Measurements from ENCODE around the gene BABAM2. TPM values are rescaled to one million over a fixed set of nuclear protein-coding genes. Genes with fewer than 3 reads are reported as not detected.

Gene BABAM2
- total RNA-seq, 1 donor from 2014 or later, result 28.5 TPM

DNA sequence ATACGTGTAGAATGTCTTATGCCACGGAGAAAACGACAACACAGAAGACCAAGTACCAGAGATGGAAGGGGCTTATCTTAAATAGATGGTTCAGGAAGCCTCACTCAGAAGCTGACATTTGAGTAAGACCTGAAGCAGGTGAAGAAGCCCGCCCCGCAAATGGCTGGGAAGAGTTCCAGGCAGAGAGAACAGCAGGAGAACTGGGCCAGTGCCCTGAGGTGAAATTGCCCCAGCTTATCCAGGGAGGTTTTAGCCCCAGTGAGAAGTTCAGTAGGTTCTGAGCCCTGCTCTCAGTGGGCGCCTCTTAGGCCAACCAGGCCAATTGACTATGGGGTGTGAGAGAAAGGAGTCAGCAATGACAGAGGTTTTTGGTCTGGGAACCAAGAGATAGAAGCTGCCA lies 336.0 kb downstream of the BABAM2 start:
- H3K4me3 ChIP-seq (ENCODE audit: insufficient read depth, low read depth, low read length), result no peak overlapping the region
- peaks cover 34% of the 10 kb centered on the region for H3K4me1 Mint-ChIP-seq (ENCODE audit: low read depth, unreplicated experiment)
- no peaks in the 10 kb centered on the region for H3K9me3 ChIP-seq (ENCODE audit: insufficient read depth, low read depth, low read length)
- peaks cover 2% of the 10 kb centered on the region for H3K36me3 Mint-ChIP-seq (ENCODE audit: low read depth, unreplicated experiment)
- peaks cover 23% of the 10 kb centered on the region for H3K4me1 ChIP-seq (ENCODE audit: insufficient read depth, low read length)
- no peaks in the 10 kb centered on the region for H3K27me3 ChIP-seq (ENCODE audit: insufficient read depth, low read length)
- no peak overlapping the region for H3K9ac ChIP-seq (ENCODE audit: low read length)
- H3K4me3 Mint-ChIP-seq (ENCODE audit: unreplicated experiment), result no peak overlapping the region
- H3K27me3 Mint-ChIP-seq (ENCODE audit: low read depth, unreplicated experiment), result no peaks in the 10 kb centered on the region
- no peak for TF ChIP-seq EZH2 (IDR thresholded peaks at IDR 0.05; ENCODE audit: insufficient read depth, low read length)
- TF ChIP-seq, protein P1, sequence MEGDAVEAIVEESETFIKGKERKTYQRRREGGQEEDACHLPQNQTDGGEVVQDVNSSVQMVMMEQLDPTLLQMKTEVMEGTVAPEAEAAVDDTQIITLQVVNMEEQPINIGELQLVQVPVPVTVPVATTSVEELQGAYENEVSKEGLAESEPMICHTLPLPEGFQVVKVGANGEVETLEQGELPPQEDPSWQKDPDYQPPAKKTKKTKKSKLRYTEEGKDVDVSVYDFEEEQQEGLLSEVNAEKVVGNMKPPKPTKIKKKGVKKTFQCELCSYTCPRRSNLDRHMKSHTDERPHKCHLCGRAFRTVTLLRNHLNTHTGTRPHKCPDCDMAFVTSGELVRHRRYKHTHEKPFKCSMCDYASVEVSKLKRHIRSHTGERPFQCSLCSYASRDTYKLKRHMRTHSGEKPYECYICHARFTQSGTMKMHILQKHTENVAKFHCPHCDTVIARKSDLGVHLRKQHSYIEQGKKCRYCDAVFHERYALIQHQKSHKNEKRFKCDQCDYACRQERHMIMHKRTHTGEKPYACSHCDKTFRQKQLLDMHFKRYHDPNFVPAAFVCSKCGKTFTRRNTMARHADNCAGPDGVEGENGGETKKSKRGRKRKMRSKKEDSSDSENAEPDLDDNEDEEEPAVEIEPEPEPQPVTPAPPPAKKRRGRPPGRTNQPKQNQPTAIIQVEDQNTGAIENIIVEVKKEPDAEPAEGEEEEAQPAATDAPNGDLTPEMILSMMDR (IDR thresholded peaks at IDR 0.05; ENCODE audit: insufficient read depth, low read depth, low read length), result no peak
- no peaks in the 10 kb centered on the region for H3K9me3 Mint-ChIP-seq (ENCODE audit: unreplicated experiment)
- H4K20me1 ChIP-seq (ENCODE audit: insufficient read depth, low read length), result no peaks in the 10 kb centered on the region
- H3K79me2 ChIP-seq (ENCODE audit: insufficient read depth, low read length), result no peaks in the 10 kb centered on the region
- no peaks in the 10 kb centered on the region for H3K36me3 ChIP-seq (ENCODE audit: insufficient read depth, low read length)
- H2AFZ ChIP-seq (ENCODE audit: low read depth, low read length), result no peak overlapping the region
- H3K27ac ChIP-seq (ENCODE audit: low read depth, low read length), result no peak overlapping the region
- no peak overlapping the region for H3K27ac Mint-ChIP-seq (ENCODE audit: unreplicated experiment)
- H3K4me2 ChIP-seq (ENCODE audit: low read length), result no peak overlapping the region
- no peak for DNase-seq (ENCODE audit: low read depth)
- no peak for FAIRE-seq

GRCh38 chr2:28227498-28227897 lies 337.0 kb downstream of the BABAM2 start:
- Mint-ChIP-seq H3K27me3 (ENCODE audit: low read depth, unreplicated experiment) (no peaks in the 10 kb centered on the region), H3K36me3 (ENCODE audit: low read depth, unreplicated experiment) (peaks cover 2% of the 10 kb centered on the region), H3K27ac (ENCODE audit: unreplicated experiment) (peak overlapping the region; percentile 8), H3K4me1 (ENCODE audit: low read depth, unreplicated experiment) (peaks cover 34% of the 10 kb centered on the region), H3K9me3 (ENCODE audit: unreplicated experiment) (no peaks in the 10 kb centered on the region), H3K4me3 (ENCODE audit: unreplicated experiment) (no peak overlapping the region)
- Histone ChIP-seq H3K4me2 (ENCODE audit: low read length) (no peak overlapping the region), H4K20me1 (ENCODE audit: insufficient read depth, low read length) (no peaks in the 10 kb centered on the region), H3K4me3 (ENCODE audit: insufficient read depth, low read depth, low read length) (no peak overlapping the region), H3K27me3 (ENCODE audit: insufficient read depth, low read length) (no peaks in the 10 kb centered on the region), H3K4me1 (ENCODE audit: insufficient read depth, low read length) (peaks cover 23% of the 10 kb centered on the region), H3K9me3 (ENCODE audit: insufficient read depth, low read depth, low read length) (no peaks in the 10 kb centered on the region), H3K36me3 (ENCODE audit: insufficient read depth, low read length) (no peaks in the 10 kb centered on the region), H3K79me2 (ENCODE audit: insufficient read depth, low read length) (no peaks in the 10 kb centered on the region), H3K27ac (ENCODE audit: low read depth, low read length) (no peak overlapping the region), H3K9ac (ENCODE audit: low read length) (no peak overlapping the region), H2AFZ (ENCODE audit: low read depth, low read length) (no peak overlapping the region)
- FAIRE-seq, result no peak
- DNase-seq (ENCODE audit: low read depth), result no peak
- no peak for TF ChIP-seq EZH2 (IDR thresholded peaks at IDR 0.05; ENCODE audit: insufficient read depth, low read length)
- TF ChIP-seq, protein P1 (IDR thresholded peaks at IDR 0.05; ENCODE audit: insufficient read depth, low read depth, low read length), result no peak

GRCh38 chr2:28228434-28228995 lies 338.0 kb downstream of the BABAM2 start:
- Histone ChIP-seq H3K4me2 (ENCODE audit: low read length) (no peak overlapping the region), H3K4me3 (ENCODE audit: insufficient read depth, low read depth, low read length) (no peak overlapping the region), H3K79me2 (ENCODE audit: insufficient read depth, low read length) (no peaks in the 10 kb centered on the region), H3K4me1 (ENCODE audit: insufficient read depth, low read length) (peaks cover 23% of the 10 kb centered on the region), H2AFZ (ENCODE audit: low read depth, low read length) (no peak overlapping the region), H4K20me1 (ENCODE audit: insufficient read depth, low read length) (no peaks in the 10 kb centered on the region), H3K27me3 (ENCODE audit: insufficient read depth, low read length) (no peaks in the 10 kb centered on the region), H3K27ac (ENCODE audit: low read depth, low read length) (no peak overlapping the region), H3K36me3 (ENCODE audit: insufficient read depth, low read length) (no peaks in the 10 kb centered on the region), H3K9me3 (ENCODE audit: insufficient read depth, low read depth, low read length) (no peaks in the 10 kb centered on the region), H3K9ac (ENCODE audit: low read length) (no peak overlapping the region)
- H3K9me3 Mint-ChIP-seq (ENCODE audit: unreplicated experiment), result no peaks in the 10 kb centered on the region
- DNase-seq (ENCODE audit: low read depth) (no peak), FAIRE-seq (no peak)
- TF ChIP-seq, protein P1 (IDR thresholded peaks at IDR 0.05; ENCODE audit: insufficient read depth, low read depth, low read length), result no peak
- no peak for TF ChIP-seq EZH2 (IDR thresholded peaks at IDR 0.05; ENCODE audit: insufficient read depth, low read length)
- no peak overlapping the region for H3K27ac Mint-ChIP-seq (ENCODE audit: unreplicated experiment)
- no peaks in the 10 kb centered on the region for H3K27me3 Mint-ChIP-seq (ENCODE audit: low read depth, unreplicated experiment)
- H3K36me3 Mint-ChIP-seq (ENCODE audit: low read depth, unreplicated experiment), result peaks cover 2% of the 10 kb centered on the region
- no peak overlapping the region for H3K4me3 Mint-ChIP-seq (ENCODE audit: unreplicated experiment)
- H3K4me1 Mint-ChIP-seq (ENCODE audit: low read depth, unreplicated experiment), result peaks cover 40% of the 10 kb centered on the region
